Hepatocyte (in vitro differentiated cells): Measurements from ENCODE around the gene SLC25A5.

ENCODE experiments used
- EZH2 ChIP-seq: fragments of 200-600 bp; sonication (generic); IDR thresholded peaks from 2 replicates; pipeline ENCODE4 v1.6.1; 2016; ENCODE audit warnings: antibody characterized with exemption, mild to moderate bottlenecking, borderline replicate concordance
- EZH2phosphoT487 ChIP-seq: fragments of 200-600 bp; sonication (generic); IDR thresholded peaks from one replicate; pipeline ENCODE4 v1.6.1; 2018; ENCODE audit warnings: antibody characterized with exemption, mild to moderate bottlenecking, low read depth, moderate library complexity; ENCODE audit not compliant: unreplicated experiment, severe bottlenecking
- TF ChIP-seq, protein P1 (sequence below): fragments of 200-600 bp; sonication (generic); IDR thresholded peaks from 2 replicates; pipeline ENCODE4 v1.5.1; 2016; ENCODE audit warnings: antibody characterized with exemption, mild to moderate bottlenecking; ENCODE audit not compliant: poor library complexity

DNA sequence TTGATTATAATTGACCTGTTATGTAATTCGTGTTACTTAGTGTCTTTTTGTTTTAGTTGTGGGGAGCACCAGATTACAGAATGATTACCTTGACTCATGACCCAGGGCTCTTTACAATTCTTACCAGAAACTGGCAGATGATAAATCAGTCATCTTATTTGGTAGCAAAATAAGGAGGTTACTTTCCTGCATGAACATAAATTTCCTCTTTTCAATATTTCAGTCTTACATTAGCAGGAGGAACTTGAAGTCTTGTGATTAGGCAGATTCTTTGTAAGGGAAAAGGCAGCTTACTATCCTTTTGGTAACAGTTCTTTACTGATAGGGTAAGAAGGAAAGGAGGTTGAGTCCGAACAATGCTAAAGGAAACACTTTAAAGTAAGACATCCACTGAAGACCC is 26.0 kb upstream of the SLC25A5 start:
- TF ChIP-seq, protein P1, sequence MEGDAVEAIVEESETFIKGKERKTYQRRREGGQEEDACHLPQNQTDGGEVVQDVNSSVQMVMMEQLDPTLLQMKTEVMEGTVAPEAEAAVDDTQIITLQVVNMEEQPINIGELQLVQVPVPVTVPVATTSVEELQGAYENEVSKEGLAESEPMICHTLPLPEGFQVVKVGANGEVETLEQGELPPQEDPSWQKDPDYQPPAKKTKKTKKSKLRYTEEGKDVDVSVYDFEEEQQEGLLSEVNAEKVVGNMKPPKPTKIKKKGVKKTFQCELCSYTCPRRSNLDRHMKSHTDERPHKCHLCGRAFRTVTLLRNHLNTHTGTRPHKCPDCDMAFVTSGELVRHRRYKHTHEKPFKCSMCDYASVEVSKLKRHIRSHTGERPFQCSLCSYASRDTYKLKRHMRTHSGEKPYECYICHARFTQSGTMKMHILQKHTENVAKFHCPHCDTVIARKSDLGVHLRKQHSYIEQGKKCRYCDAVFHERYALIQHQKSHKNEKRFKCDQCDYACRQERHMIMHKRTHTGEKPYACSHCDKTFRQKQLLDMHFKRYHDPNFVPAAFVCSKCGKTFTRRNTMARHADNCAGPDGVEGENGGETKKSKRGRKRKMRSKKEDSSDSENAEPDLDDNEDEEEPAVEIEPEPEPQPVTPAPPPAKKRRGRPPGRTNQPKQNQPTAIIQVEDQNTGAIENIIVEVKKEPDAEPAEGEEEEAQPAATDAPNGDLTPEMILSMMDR: no peak
- TF ChIP-seq EZH2 (no peak), EZH2phosphoT487 (no peak)
